HepG2 (cell line): ENCODE data around the gene FGF2. TPM values are rescaled to one million over a fixed set of nuclear protein-coding genes. Genes with fewer than 3 reads are reported as not detected.

Experiments used
- ATAC-seq: fragments of 200-7000 bp; cut with Tn5 transposase; 3 replicates; pipeline ENCODE4 v1.9.1; 2020; ENCODE audit warnings: mild to moderate bottlenecking, moderate library complexity
- BruUV-seq: library from RNA; stranded (reverse); fragments of 400-500 nt; replicated peaks from 2 replicates; lab custom pipeline; 2021; lab: Mats Ljungman, UMichigan
- CTCF ChIA-PET: fragments of 300-600 bp; formaldehyde crosslinking; extraction: SDS; loops from one replicate; lab custom pipeline; 2021; ENCODE audit warnings: low total read pairs, inconsistent platforms, low intra/inter-chr PET ratio; lab: Yijun Ruan, JAX
- POLR2A ChIA-PET: fragments of 350-600 bp; sonication (Branson Sonifier 250); formaldehyde crosslinking; loops from one replicate; lab custom pipeline; 2020; ENCODE audit warnings: antibody characterized with exemption, inconsistent platforms; lab: Yijun Ruan, JAX
- DNase-seq: peaks from one replicate; pipeline ENCODE4 v3.0.0-alpha.2; 2015; ENCODE audit warnings: low spot score
- FAIRE-seq: peaks from 3 replicates; lab custom pipeline; 2011; peaks lifted over from hg19 to GRCh38; lab: Jason Lieb, UNC
- H2AFZ ChIP-seq: one replicate; pipeline ENCODE4 v1.6.1; 2011; ENCODE audit warnings: low read length, inconsistent platforms
- H3K27ac ChIP-seq: fragments of 300-600 bp; 3 replicates; pipeline ENCODE4 v1.8.0; 2011; ENCODE audit warnings: mixed run types, mild to moderate bottlenecking, mixed read lengths, low read length, inconsistent platforms; ENCODE audit not compliant: insufficient read depth; ENCODE audit errors: extremely low read length
- H3K27me3 ChIP-seq, 2 experiments: fragments of 200-600 bp in 1 of 2; 2 replicates in 1 of 2; 3 replicates in 1 of 2; pipeline versions ENCODE4 v1.6.0 to v1.8.0; 2011; ENCODE audit warnings: low read length in 2 of 2, mild to moderate bottlenecking in 2 of 2, moderate library complexity in 2 of 2, inconsistent platforms in 1 of 2; ENCODE audit not compliant: insufficient read depth in 2 of 2, control insufficient read depth in 1 of 2
- H3K36me3 ChIP-seq, 2 experiments: fragments of 200-600 bp in 1 of 2; replicated peaks in 1 of 2; 2 replicates in 1 of 2; 3 replicates in 1 of 2; pipeline versions ENCODE4 v1.5.1 to v1.8.0; 2011; ENCODE audit warnings: low read length in 2 of 2, inconsistent platforms in 1 of 2; ENCODE audit not compliant: insufficient read depth in 2 of 2, control insufficient read depth in 1 of 2
- H3K4me1 ChIP-seq: 2 replicates; pipeline ENCODE4 v1.5.1; 2012; ENCODE audit warnings: low read length, inconsistent platforms; ENCODE audit not compliant: insufficient read depth
- H3K4me2 ChIP-seq: 2 replicates; pipeline ENCODE4 v1.6.0; 2011; ENCODE audit warnings: low read depth, low read length, inconsistent platforms
- H3K4me3 ChIP-seq, 3 experiments: fragments of 200-600 bp in 1 of 3; sonication (generic), shearing (Covaris generic) in 1 of 3; replicated peaks in 1 of 3; 2 replicates each; pipeline ENCODE4 v1.5.1; 2011 to 2016; ENCODE audit warnings: low read length in 3 of 3, inconsistent platforms in 2 of 3, low read depth in 2 of 3, mild to moderate bottlenecking in 2 of 3, control low read depth in 1 of 3, mixed read lengths in 1 of 3; ENCODE audit not compliant: insufficient read depth in 1 of 3
- H3K79me2 ChIP-seq: one replicate; pipeline ENCODE4 v1.6.1; 2011; ENCODE audit warnings: low read length, inconsistent platforms; ENCODE audit not compliant: insufficient read depth
- H3K9ac ChIP-seq: 2 replicates; pipeline ENCODE4 v1.6.0; 2011; ENCODE audit warnings: mild to moderate bottlenecking, low read depth, low read length, inconsistent platforms; ENCODE audit not compliant: insufficient read depth
- H3K9me3 ChIP-seq: 2 replicates; pipeline ENCODE4 v1.5.1; 2012; ENCODE audit warnings: mild to moderate bottlenecking, low read length
- H4K20me1 ChIP-seq: 2 replicates; pipeline ENCODE4 v1.6.0; 2011; ENCODE audit warnings: inconsistent platforms, mild to moderate bottlenecking, low read length, moderate library complexity; ENCODE audit not compliant: insufficient read depth
- FUBP1 ChIP-seq: sonication (generic); formaldehyde crosslinking; IDR thresholded peaks from 2 replicates; pipeline ENCODE4 v1.5.1; 2020; ENCODE audit warnings: missing genetic modification reagents, mild to moderate bottlenecking, borderline replicate concordance
- ISL2 ChIP-seq: sonication (generic); formaldehyde crosslinking; IDR thresholded peaks from 2 replicates; pipeline ENCODE4 v1.5.0; 2020; ENCODE audit warnings: missing genetic modification reagents
- ISX ChIP-seq: sonication (generic); formaldehyde crosslinking; conservative IDR thresholded peaks from 2 replicates; pipeline ENCODE4 v1.5.0; 2020; ENCODE audit warnings: missing genetic modification reagents
- KLF11 ChIP-seq: IDR thresholded peaks from 2 replicates; pipeline ENCODE4 v1.6.1; 2016; ENCODE audit warnings: missing compliant biosample characterization
- KLF16 ChIP-seq, 2 experiments: sonication (generic) in 1 of 2; formaldehyde crosslinking in 1 of 2; IDR thresholded peaks; 2 replicates each; pipeline versions ENCODE4 v1.6.1 to v1.8.0; 2016 to 2023; ENCODE audit warnings: missing genetic modification reagents in 2 of 2, missing compliant biosample characterization in 1 of 2
- MEIS2 ChIP-seq: sonication (generic); formaldehyde crosslinking; IDR thresholded peaks from 2 replicates; pipeline ENCODE4 v1.9.0; 2021; ENCODE audit warnings: mild to moderate bottlenecking, missing genetic modification reagents
- NPAS2 ChIP-seq: sonication (generic); formaldehyde crosslinking; IDR thresholded peaks from 2 replicates; pipeline ENCODE4 v1.8.0; 2022; ENCODE audit warnings: mild to moderate bottlenecking, missing genetic modification reagents, borderline replicate concordance
- TARDBP ChIP-seq: sonication (generic); formaldehyde crosslinking; IDR thresholded peaks from 2 replicates; pipeline ENCODE4 v1.8.0; 2022; ENCODE audit warnings: mild to moderate bottlenecking, missing genetic modification reagents
- TRIM24 ChIP-seq: sonication (generic); formaldehyde crosslinking; IDR thresholded peaks from 2 replicates; pipeline ENCODE4 v1.8.0; 2022; ENCODE audit warnings: mild to moderate bottlenecking, missing genetic modification reagents
- ZHX2 ChIP-seq, 2 experiments: sonication (generic) in 1 of 2; formaldehyde crosslinking in 1 of 2; IDR thresholded peaks; 2 replicates each; pipeline versions ENCODE4 v1.6.1 to v1.9.0; 2014 to 2022; ENCODE audit warnings: antibody characterized with exemption in 1 of 2, borderline replicate concordance in 1 of 2, inconsistent platforms in 1 of 2, low read depth in 1 of 2, missing genetic modification reagents in 1 of 2
- ZNF275 ChIP-seq: sonication (generic); formaldehyde crosslinking; IDR thresholded peaks from 2 replicates; pipeline ENCODE4 v1.8.0; 2022; ENCODE audit warnings: missing genetic modification reagents, mild to moderate bottlenecking, inconsistent platforms, borderline replicate concordance
- ZNF414 ChIP-seq: sonication (generic); formaldehyde crosslinking; IDR thresholded peaks from 2 replicates; pipeline ENCODE4 v1.5.0; 2020; ENCODE audit warnings: missing genetic modification reagents
- ZNF691 ChIP-seq: sonication (generic); formaldehyde crosslinking; IDR thresholded peaks from 2 replicates; pipeline ENCODE4 v1.4.0; 2020; ENCODE audit warnings: missing genetic modification reagents, low read depth, mild to moderate bottlenecking, borderline replicate concordance
- WGBS: methylation state at CpG from one replicate; pipeline ENCODE4 v1.1.6; 2017; ENCODE audit warnings: low lambda C conversion rate; 5-methylcytosine and 5-hydroxymethylcytosine counted together
- in situ Hi-C: cut with HindIII; loops from 2 replicates; pipeline ENCODE4 v1.10.0; 2017; ENCODE audit warnings: low pct_unique_long_range_greater_than_20kb; ENCODE audit not compliant: extremely low pct_ligation_motif_present
- intact Hi-C: fragments of 100-400 bp; cut with micrococcal nuclease; formaldehyde crosslinking; loops from one replicate; pipeline ENCODE4 v1.10.0; 2022; ENCODE audit not compliant: unreplicated experiment
- polyA plus RNA-seq, 8 experiments: library from polyadenylated mRNA; depleted of rRNA in 3 of 8; stranded (reverse) in 7 of 8; unstranded in 1 of 8; fragments of >200 nt; fragmentation: Illumina TruSeq in 4 of 8; extraction: Trizol in 4 of 8; gene quantifications; 2 replicates each; pipeline versions ENCODE4 v1.2.1 to v1.2.3, GENCODE V29; 2011 to 2016; ENCODE audit warnings: low read depth in 4 of 8, missing spikeins in 1 of 8, mixed read lengths in 1 of 8; ENCODE audit not compliant: insufficient read depth in 1 of 8
- total RNA-seq, 5 experiments: library from RNA; depleted of rRNA; stranded (reverse); fragments of >200 nt; fragmentation: Illumina TruSeq; extraction: Trizol; gene quantifications; 2 replicates each; pipeline ENCODE4 v1.2.3, GENCODE V29; 2016; ENCODE audit warnings: low read depth in 1 of 5

Gene FGF2
- total and polyA plus RNA-seq, 2 of the 13 experiments (the other 11 are each of a cell fraction or from before 2014, with no cell fraction given) = 0.01 to 0.02 TPM

- Histone ChIP-seq H3K4me3 (no peak overlapping the region), H3K27me3 (no peaks in the 10 kb centered on the region), H2AFZ (no peak overlapping the region), H4K20me1 (no peaks in the 10 kb centered on the region), H3K79me2 (no peaks in the 10 kb centered on the region), H3K36me3 (no peaks in the 10 kb centered on the region), H3K9ac (no peak overlapping the region), H3K9me3 (no peaks in the 10 kb centered on the region), H3K27ac (no peak overlapping the region), H3K4me2 (no peak overlapping the region), H3K4me1 (peaks cover 10% of the 10 kb centered on the region)
- DNase-seq = no peak
- intact Hi-C loops (no loop called here), in situ Hi-C loops (no loop called here)
- POLR2A ChIA-PET = no interaction called here
- WGBS = 93% methylated on average over 4 of the region's 4 CpGs
- BruUV-seq = no TSS peak
- ATAC-seq = no peak
- CTCF ChIA-PET = no interaction called here
- FAIRE-seq = no peak
- TF ChIP-seq KLF16 (CRISPR knock-in tag; IDR thresholded peaks at IDR 0.05) (no peak), ISX (CRISPR knock-in tag) (no peak), KLF11 (CRISPR knock-in tag) (no peak), ISL2 (CRISPR knock-in tag) (no peak), TARDBP (CRISPR knock-in tag) (no peak), ZNF275 (CRISPR knock-in tag) (no peak), NPAS2 (CRISPR knock-in tag) (no peak), ZNF414 (CRISPR knock-in tag) (no peak), ZNF691 (CRISPR knock-in tag) (no peak), ZHX2 (IDR thresholded peaks at IDR 0.05; ENCODE audit: low read depth) (no peak), ZHX2 (CRISPR knock-in tag; IDR thresholded peaks at IDR 0.05; ENCODE audit: borderline replicate concordance) (no peak), TRIM24 (CRISPR knock-in tag) (no peak), FUBP1 (CRISPR knock-in tag) (no peak), MEIS2 (CRISPR knock-in tag) (no peak)
These were observed 29.7 kb upstream of the FGF2 start for GRCh38 chr4:122796801-122797404.
